Activated T-cell treated with anti-CD3 and anti-CD28 coated beads, Interleukin-2, amount 50 U/mL, for 24 hours (primary cell): ENCODE measurements around the gene GBX1.

ENCODE experiments used
- DNase-seq: peaks from one replicate; pipeline ENCODE4 v3.0.0-alpha.2; 2020
- H3K27ac Mint-ChIP-seq: 2 replicates; pipeline ENCODE4 v1.8.0; 2020; ENCODE audit warnings: mild to moderate bottlenecking, mixed read lengths
- H3K27me3 Mint-ChIP-seq: 2 replicates; pipeline ENCODE4 v1.8.0; 2020; ENCODE audit warnings: mixed read lengths
- H3K36me3 Mint-ChIP-seq: 2 replicates; pipeline ENCODE4 v1.8.0; 2020; ENCODE audit warnings: low read depth, mixed read lengths
- H3K4me1 Mint-ChIP-seq: 2 replicates; pipeline ENCODE4 v1.8.0; 2020; ENCODE audit warnings: low read depth, mixed read lengths
- H3K4me3 Mint-ChIP-seq: 2 replicates; pipeline ENCODE4 v1.8.0; 2020; ENCODE audit warnings: mild to moderate bottlenecking, moderate library complexity, mixed read lengths
- H3K9me3 Mint-ChIP-seq: 2 replicates; pipeline ENCODE4 v1.8.0; 2020; ENCODE audit warnings: mixed read lengths

GBX1 gene

GRCh38 chr7:151201751-151202150, 34.3 kb upstream of the GBX1 start:
- no peak overlapping the region for H3K27ac Mint-ChIP-seq
- no peak overlapping the region for H3K4me3 Mint-ChIP-seq
- peaks cover 6% of the 10 kb centered on the region for H3K4me1 Mint-ChIP-seq
- no peaks in the 10 kb centered on the region for H3K9me3 Mint-ChIP-seq
- H3K27me3 Mint-ChIP-seq: peaks cover 3% of the 10 kb centered on the region
- DNase-seq: no peak
- no peaks in the 10 kb centered on the region for H3K36me3 Mint-ChIP-seq

- Mint-ChIP-seq H3K27ac (no peak overlapping the region), H3K36me3 (no peaks in the 10 kb centered on the region), H3K4me3 (no peak overlapping the region), H3K4me1 (peaks cover 3% of the 10 kb centered on the region), H3K9me3 (no peaks in the 10 kb centered on the region), H3K27me3 (peaks cover 3% of the 10 kb centered on the region)
- no peak for DNase-seq
These were observed 33.9 kb upstream of the GBX1 start for GRCh38 chr7:151201344-151201743.

GRCh38 chr7:151198945-151199848, 31.7 kb upstream of the GBX1 start:
- peaks cover under 1% of the 10 kb centered on the region for H3K4me1 Mint-ChIP-seq
- no peaks in the 10 kb centered on the region for H3K36me3 Mint-ChIP-seq
- no peak overlapping the region for H3K27ac Mint-ChIP-seq
- H3K27me3 Mint-ChIP-seq: peaks cover 3% of the 10 kb centered on the region
- no peak for DNase-seq
- no peaks in the 10 kb centered on the region for H3K9me3 Mint-ChIP-seq
- no peak overlapping the region for H3K4me3 Mint-ChIP-seq

- H3K36me3 Mint-ChIP-seq: no peaks in the 10 kb centered on the region
- H3K9me3 Mint-ChIP-seq: no peaks in the 10 kb centered on the region
- no peak overlapping the region for H3K4me3 Mint-ChIP-seq
- H3K27ac Mint-ChIP-seq: no peak overlapping the region
- no peaks in the 10 kb centered on the region for H3K27me3 Mint-ChIP-seq
- peaks cover 2% of the 10 kb centered on the region for H3K4me1 Mint-ChIP-seq
- no peak for DNase-seq
These were observed 30.4 kb upstream of the GBX1 start for GRCh38 chr7:151197932-151198331.

GRCh38 chr7:151195616-151196450, 28.3 kb upstream of the GBX1 start:
- Mint-ChIP-seq H3K27ac (no peak overlapping the region), H3K36me3 (no peaks in the 10 kb centered on the region), H3K4me3 (no peak overlapping the region), H3K9me3 (no peaks in the 10 kb centered on the region), H3K27me3 (no peaks in the 10 kb centered on the region), H3K4me1 (peaks cover 2% of the 10 kb centered on the region)
- DNase-seq: no peak

GRCh38 chr7:151194188-151194587, 26.7 kb upstream of the GBX1 start:
- no peaks in the 10 kb centered on the region for H3K27me3 Mint-ChIP-seq
- H3K27ac Mint-ChIP-seq: no peak overlapping the region
- no peaks in the 10 kb centered on the region for H3K9me3 Mint-ChIP-seq
- DNase-seq: no peak
- peaks cover 2% of the 10 kb centered on the region for H3K4me1 Mint-ChIP-seq
- H3K36me3 Mint-ChIP-seq: no peaks in the 10 kb centered on the region
- H3K4me3 Mint-ChIP-seq: no peak overlapping the region

- H3K27me3 Mint-ChIP-seq: no peaks in the 10 kb centered on the region
- peaks cover 2% of the 10 kb centered on the region for H3K4me1 Mint-ChIP-seq
- no peak for DNase-seq
- no peak overlapping the region for H3K27ac Mint-ChIP-seq
- no peak overlapping the region for H3K4me3 Mint-ChIP-seq
- no peaks in the 10 kb centered on the region for H3K36me3 Mint-ChIP-seq
- no peaks in the 10 kb centered on the region for H3K9me3 Mint-ChIP-seq
These were observed 25.9 kb upstream of the GBX1 start for GRCh38 chr7:151193203-151193978.

- Mint-ChIP-seq H3K4me1 (peaks cover 2% of the 10 kb centered on the region), H3K36me3 (no peaks in the 10 kb centered on the region), H3K27me3 (no peaks in the 10 kb centered on the region), H3K4me3 (no peak overlapping the region), H3K27ac (no peak overlapping the region), H3K9me3 (no peaks in the 10 kb centered on the region)
- no peak for DNase-seq
These were observed 24.6 kb upstream of the GBX1 start for GRCh38 chr7:151192002-151192539.

- no peak overlapping the region for H3K4me3 Mint-ChIP-seq
- H3K36me3 Mint-ChIP-seq: no peaks in the 10 kb centered on the region
- no peak for DNase-seq
- H3K27me3 Mint-ChIP-seq: no peaks in the 10 kb centered on the region
- H3K9me3 Mint-ChIP-seq: no peaks in the 10 kb centered on the region
- no peak overlapping the region for H3K27ac Mint-ChIP-seq
- peaks cover 2% of the 10 kb centered on the region for H3K4me1 Mint-ChIP-seq
These were observed 24.1 kb upstream of the GBX1 start for GRCh38 chr7:151191544-151191943.

- DNase-seq: no peak
- no peaks in the 10 kb centered on the region for H3K9me3 Mint-ChIP-seq
- no peaks in the 10 kb centered on the region for H3K27me3 Mint-ChIP-seq
- H3K27ac Mint-ChIP-seq: no peak overlapping the region
- H3K36me3 Mint-ChIP-seq: no peaks in the 10 kb centered on the region
- peaks cover under 1% of the 10 kb centered on the region for H3K4me1 Mint-ChIP-seq
- H3K4me3 Mint-ChIP-seq: no peak overlapping the region
These were observed 21.5 kb upstream of the GBX1 start for GRCh38 chr7:151189038-151189437.

- Mint-ChIP-seq H3K4me3 (no peak overlapping the region), H3K4me1 (no peaks in the 10 kb centered on the region), H3K36me3 (no peaks in the 10 kb centered on the region)
These were observed 20.7 kb upstream of the GBX1 start for GRCh38 chr7:151188252-151188542.

GRCh38 chr7:151187409-151188251, 20.1 kb upstream of the GBX1 start:
- H3K9me3 Mint-ChIP-seq: no peaks in the 10 kb centered on the region
- no peak for DNase-seq
- H3K4me3 Mint-ChIP-seq: no peak overlapping the region
- no peak overlapping the region for H3K27ac Mint-ChIP-seq
- no peaks in the 10 kb centered on the region for H3K27me3 Mint-ChIP-seq
- H3K4me1 Mint-ChIP-seq: no peaks in the 10 kb centered on the region
- H3K36me3 Mint-ChIP-seq: no peaks in the 10 kb centered on the region

More at GRCh38 chr7:151188252-151188542, 20.7 kb upstream of the GBX1 start:
- Mint-ChIP-seq H3K27ac (no peak overlapping the region), H3K27me3 (no peaks in the 10 kb centered on the region), H3K9me3 (no peaks in the 10 kb centered on the region)
- no peak for DNase-seq

GRCh38 chr7:151186640-151187408, 19.3 kb upstream of the GBX1 start, which contains the start of gene ASB10:
Gene ASB10 (minus strand): TSS chr7:151187250. CDS start chr7:151187130, 120 bp downstream.
- H3K36me3 Mint-ChIP-seq: no peaks in the 10 kb centered on the region
- H3K27me3 Mint-ChIP-seq: no peaks in the 10 kb centered on the region
- no peak for DNase-seq
- H3K4me3 Mint-ChIP-seq: no peak within 1 kb of the TSS
- no peaks in the 10 kb centered on the region for H3K9me3 Mint-ChIP-seq
- H3K27ac Mint-ChIP-seq: no peak within 1 kb of the TSS
- H3K4me1 Mint-ChIP-seq: no peaks in the 10 kb centered on the region
